HT1080 (cell line): ENCODE data around the gene SHROOM3. TPM values are rescaled to one million over a fixed set of nuclear protein-coding genes. Genes with fewer than 3 reads are reported as not detected.

Experiments used
- DNase-seq: peaks from one replicate; pipeline ENCODE4 v3.0.0-alpha.2; 2015; ENCODE audit warnings: low read depth
- total RNA-seq: library from RNA; depleted of rRNA; stranded (reverse); fragments of >200 nt; shearing (Covaris generic); gene quantifications from 2 replicates; pipeline ENCODE4 v1.2.3, GENCODE V29; 2014

The SHROOM3 gene
- total RNA-seq, 1 experiment from 2014 or later, result 11.8 TPM

DNA sequence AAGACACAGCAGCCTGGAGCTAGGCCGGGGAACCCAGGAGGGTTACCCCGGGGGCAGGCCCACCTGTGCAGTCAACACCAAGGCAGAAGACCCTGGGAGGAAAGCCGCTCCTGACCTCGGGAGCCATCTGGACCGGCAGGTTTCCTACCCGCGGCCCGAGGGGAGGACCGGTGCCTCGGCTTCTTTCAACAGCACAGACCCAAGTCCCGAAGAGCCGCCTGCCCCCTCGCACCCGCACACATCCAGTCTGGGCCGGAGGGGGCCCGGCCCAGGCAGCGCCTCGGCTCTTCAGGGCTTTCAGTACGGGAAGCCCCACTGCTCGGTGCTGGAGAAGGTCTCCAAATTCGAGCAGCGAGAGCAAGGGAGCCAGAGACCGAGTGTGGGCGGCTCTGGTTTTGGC lies 305.2 kb downstream of the SHROOM3 start:
- no peak for DNase-seq

- no peak for DNase-seq
These were observed 306.0 kb downstream of the SHROOM3 start for GRCh38 chr4:76740866-76741662.

- DNase-seq, result no peak
These were observed 306.6 kb downstream of the SHROOM3 start for GRCh38 chr4:76741663-76742020.

DNA sequence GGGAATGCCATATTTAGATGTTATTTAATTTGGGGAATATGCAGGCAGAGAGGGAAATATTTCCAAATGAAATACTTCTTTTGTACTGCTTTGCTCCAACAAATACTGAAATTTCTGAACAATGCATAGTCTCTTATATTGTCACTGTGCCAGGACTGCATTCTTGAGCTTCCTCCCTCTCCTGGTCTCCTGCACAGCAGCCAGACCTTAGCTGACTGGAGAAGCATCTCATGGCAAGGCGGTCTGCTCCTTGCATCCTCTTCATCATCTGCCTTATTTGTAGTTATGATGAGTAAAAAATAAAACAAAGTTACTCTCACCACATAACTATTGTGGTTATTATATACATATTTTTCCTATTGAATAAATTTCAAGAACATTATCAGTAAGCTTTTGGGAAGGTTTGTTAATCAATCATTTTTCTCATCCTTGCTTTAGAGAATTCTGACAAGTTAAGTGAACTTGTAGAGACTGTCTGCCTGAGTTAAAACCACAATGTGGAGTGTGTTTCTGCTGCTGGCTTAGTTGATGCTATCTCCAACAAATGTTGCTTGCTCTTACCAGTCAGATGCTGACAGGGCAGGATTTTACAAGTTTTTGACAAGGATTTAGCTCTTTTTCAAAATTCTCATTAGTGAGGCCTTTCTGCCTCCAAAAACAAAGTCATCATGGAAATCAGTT lies 309.4 kb downstream of the SHROOM3 start:
- peak; percentile 65 for DNase-seq

- DNase-seq, result peak; percentile 40
These were observed 310.2 kb downstream of the SHROOM3 start for GRCh38 chr4:76745240-76745639.

GRCh38 chr4:76747563-76747962 lies 312.5 kb downstream of the SHROOM3 start:
- no peak for DNase-seq

DNA sequence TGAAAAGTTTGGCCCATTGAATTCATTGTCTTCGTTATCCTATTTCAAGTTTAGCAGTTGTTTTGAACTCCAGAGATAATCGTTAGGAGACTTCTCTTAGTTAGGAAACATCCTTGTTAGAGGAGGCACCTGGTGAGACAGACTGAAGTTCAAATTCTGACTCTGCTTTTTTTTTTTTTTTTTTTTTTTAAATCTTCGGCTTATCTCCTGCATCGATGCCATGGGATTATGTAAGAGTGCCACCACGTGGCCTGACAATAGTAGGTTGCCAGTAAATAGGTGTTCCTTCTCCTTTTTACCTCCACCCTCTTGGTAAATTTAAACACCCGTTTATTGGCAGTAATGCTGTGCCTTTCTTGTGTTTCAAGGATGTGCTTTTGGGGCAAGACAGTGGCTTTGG lies 313.6 kb downstream of the SHROOM3 start:
- DNase-seq, result peak; percentile 53

- no peak for DNase-seq
These were observed 314.3 kb downstream of the SHROOM3 start for GRCh38 chr4:76749355-76749754.

- no peak for DNase-seq
These were observed 315.7 kb downstream of the SHROOM3 start for GRCh38 chr4:76750716-76751115.

GRCh38 chr4:76751612-76752343 lies 316.7 kb downstream of the SHROOM3 start:
- no peak for DNase-seq

- DNase-seq, result peak; percentile 98
These were observed 318.0 kb downstream of the SHROOM3 start for GRCh38 chr4:76752861-76753501.

- peak; percentile 96 for DNase-seq
These were observed 318.8 kb downstream of the SHROOM3 start for GRCh38 chr4:76753814-76754213.

DNA sequence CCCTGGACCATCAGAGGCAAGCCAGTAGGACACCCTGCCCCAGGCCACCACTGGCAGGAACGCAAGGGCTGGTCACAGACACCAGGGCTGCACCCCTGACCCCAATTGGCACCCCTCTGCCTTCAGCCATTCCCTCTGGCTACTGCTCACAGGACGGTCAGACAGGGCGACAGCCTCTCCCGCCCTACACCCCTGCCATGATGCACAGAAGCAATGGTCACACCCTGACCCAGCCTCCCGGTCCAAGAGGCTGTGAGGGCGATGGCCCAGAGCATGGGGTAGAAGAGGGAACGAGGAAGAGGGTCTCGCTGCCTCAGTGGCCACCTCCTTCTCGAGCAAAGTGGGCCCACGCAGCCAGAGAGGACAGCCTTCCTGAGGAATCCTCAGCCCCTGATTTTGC lies 319.4 kb downstream of the SHROOM3 start:
- DNase-seq, result no peak

DNA sequence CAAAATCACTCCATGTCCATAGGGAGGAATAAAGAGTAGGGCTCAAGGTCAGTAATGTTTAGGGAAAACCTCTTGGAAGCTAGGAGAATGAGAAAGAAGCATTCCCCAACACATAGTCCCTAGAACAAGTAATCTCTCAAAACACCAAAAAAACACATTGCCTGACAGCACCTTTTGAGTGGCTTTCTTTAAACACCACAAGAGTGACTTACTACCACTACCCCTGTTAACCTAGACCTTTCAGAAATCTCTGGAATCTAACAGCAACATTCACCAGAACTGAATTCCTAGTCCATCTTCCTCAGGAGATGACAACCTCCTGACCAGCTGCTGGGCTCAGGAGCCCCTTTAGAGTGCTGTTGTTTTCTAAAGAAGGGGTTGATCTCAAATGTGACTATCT lies 320.7 kb downstream of the SHROOM3 start:
- no peak for DNase-seq

DNA sequence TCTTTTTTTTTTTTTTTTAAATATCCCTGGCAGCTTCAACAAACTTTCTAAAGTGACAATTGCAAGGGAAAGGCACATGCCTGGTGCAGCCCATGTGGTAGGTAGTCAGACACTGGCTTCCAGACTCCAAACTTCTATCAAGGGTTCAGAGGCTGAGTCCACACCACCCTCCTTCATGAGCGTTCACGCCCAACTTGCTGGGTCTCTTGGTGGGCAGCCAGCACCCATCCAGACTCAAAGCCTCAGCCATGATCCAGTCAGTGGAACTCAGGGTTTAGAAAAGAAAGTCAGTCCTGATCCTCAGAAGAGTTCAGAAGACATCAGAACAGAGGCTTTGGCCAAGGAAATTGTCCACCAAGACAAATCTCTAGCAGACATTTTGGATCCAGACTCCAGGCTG lies 321.4 kb downstream of the SHROOM3 start:
- DNase-seq, result no peak

DNA sequence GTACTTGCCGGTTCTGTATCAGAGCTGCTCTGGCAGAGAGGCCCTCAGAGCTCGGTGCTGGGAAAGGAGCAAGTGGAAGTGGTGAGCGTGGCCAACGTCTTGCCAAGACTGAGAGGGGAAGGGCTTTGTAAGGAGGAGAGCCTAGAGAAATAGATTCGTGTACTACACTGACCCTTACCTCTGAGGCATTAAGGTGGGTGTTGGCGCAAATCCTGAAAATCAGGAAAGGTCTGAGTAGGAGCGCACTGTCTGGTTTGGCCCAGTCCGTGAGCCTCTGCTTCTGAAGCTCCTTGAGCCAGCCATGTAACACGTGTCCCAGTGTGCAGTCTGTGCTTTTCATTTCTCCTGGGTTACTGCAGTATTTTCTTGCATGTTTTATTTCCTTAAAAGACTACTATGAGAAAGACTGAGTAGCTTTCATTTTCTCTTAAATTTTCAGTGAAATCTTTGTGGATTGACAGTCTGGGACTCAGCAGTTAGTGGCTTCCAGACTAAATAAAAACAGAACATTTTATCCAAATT lies 322.4 kb downstream of the SHROOM3 start:
- no peak for DNase-seq

DNA sequence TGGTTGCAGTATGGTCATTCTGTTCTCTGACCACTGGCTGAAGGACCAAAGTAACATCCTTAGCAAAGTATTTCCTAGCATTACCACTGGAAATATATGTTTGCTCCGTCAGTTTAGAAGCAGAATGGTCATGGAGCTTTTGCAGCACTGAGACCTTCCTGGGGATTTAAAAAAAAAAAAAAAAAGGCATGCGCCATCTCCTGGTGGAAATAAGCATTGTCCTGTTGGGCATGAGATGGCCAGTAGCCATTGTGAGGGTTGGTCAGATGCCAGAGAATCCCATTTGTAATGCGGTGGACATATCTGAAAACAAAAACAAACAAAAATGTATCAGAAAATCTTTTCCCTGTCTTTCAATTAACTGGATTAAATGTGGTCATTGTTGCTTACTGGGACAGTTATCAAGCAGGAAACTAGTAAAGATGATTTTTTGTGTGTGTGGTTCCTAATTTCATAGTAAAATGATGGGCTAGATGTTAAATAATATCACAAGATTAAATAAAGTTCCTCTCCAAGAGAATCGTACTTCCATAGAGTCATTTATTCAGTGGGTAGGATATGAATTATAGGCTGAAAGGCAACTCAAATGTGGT lies 323.4 kb downstream of the SHROOM3 start:
- peak; percentile 73 for DNase-seq

GRCh38 chr4:76758996-76759395 lies 324.0 kb downstream of the SHROOM3 start:
- peak; percentile 4 for DNase-seq

GRCh38 chr4:76760193-76760592 lies 325.2 kb downstream of the SHROOM3 start:
- DNase-seq, result no peak

GRCh38 chr4:76762137-76763130 lies 327.4 kb downstream of the SHROOM3 start:
- no peak for DNase-seq
